ENCODE data around the gene DRGX.

Gene DRGX

GRCh38 chr10:49381111-49381900 is 14.6 kb downstream of the DRGX start:
- no peak for DNase-seq (ENCODE audit: low spot score)

- DNase-seq (ENCODE audit: low spot score) = no peak
These were observed 16.1 kb downstream of the DRGX start for GRCh38 chr10:49379596-49380410.

- DNase-seq (ENCODE audit: low spot score) = no peak
These were observed 18.6 kb downstream of the DRGX start for GRCh38 chr10:49377256-49377655.

GRCh38 chr10:49375611-49376010 is 20.3 kb downstream of the DRGX start:
- no peak for DNase-seq (ENCODE audit: low spot score)

GRCh38 chr10:49374740-49375139 is 21.1 kb downstream of the DRGX start:
- DNase-seq (ENCODE audit: low spot score) = no peak

GRCh38 chr10:49373361-49373760 is 22.5 kb downstream of the DRGX start:
- no peak for DNase-seq (ENCODE audit: low spot score)

GRCh38 chr10:49371967-49372366 is 23.9 kb downstream of the DRGX start:
- no peak for DNase-seq (ENCODE audit: low spot score)

- DNase-seq (ENCODE audit: low spot score) = no peak
These were observed 25.4 kb downstream of the DRGX start for GRCh38 chr10:49370326-49371100.

- no peak for DNase-seq (ENCODE audit: low spot score)
These were observed 26.4 kb downstream of the DRGX start for GRCh38 chr10:49369216-49370162.

- no peak for DNase-seq (ENCODE audit: low spot score)
These were observed 27.6 kb downstream of the DRGX start for GRCh38 chr10:49368256-49368655.

- no peak for DNase-seq (ENCODE audit: low spot score)
These were observed 28.3 kb downstream of the DRGX start for GRCh38 chr10:49367600-49367999.

- no peak for DNase-seq (ENCODE audit: low spot score)
These were observed 29.4 kb downstream of the DRGX start for GRCh38 chr10:49366460-49366859.

- DNase-seq (ENCODE audit: low spot score) = no peak
These were observed 30.0 kb downstream of the DRGX start for GRCh38 chr10:49365675-49366415.

- no peak for DNase-seq (ENCODE audit: low spot score)
These were observed 30.6 kb downstream of the DRGX start for GRCh38 chr10:49365275-49365674.

- no peak for DNase-seq (ENCODE audit: low spot score)
These were observed 31.1 kb downstream of the DRGX start for GRCh38 chr10:49364747-49365146.

GRCh38 chr10:49364051-49364450 is 31.8 kb downstream of the DRGX start:
- no peak for DNase-seq (ENCODE audit: low spot score)

GRCh38 chr10:49363309-49364031 is 32.4 kb downstream of the DRGX start:
- DNase-seq (ENCODE audit: low spot score) = no peak

- DNase-seq (ENCODE audit: low spot score) = no peak
These were observed 33.2 kb downstream of the DRGX start for GRCh38 chr10:49362596-49363260.

All from activated CD4-positive, alpha-beta T cell treated with anti-CD3 and anti-CD28 coated beads, Interleukin-2, Interleukin-4, amounts not matched to agents 100 ng/mL and 50 ng/mL, durations not matched to agents 16 hours and 8 hours (primary cell).